HEK293T (cell line): ENCODE data around the gene BCAS1.

Experiments used
- ARNT ChIP-seq: fragments of 450-650 bp; IDR thresholded peaks from 2 replicates; pipeline ENCODE4 v1.6.1; 2017; ENCODE audit warnings: mild to moderate bottlenecking
- BHLHE40 ChIP-seq: fragments of 450-650 bp; IDR thresholded peaks from 2 replicates; pipeline ENCODE4 v1.6.1; 2016; ENCODE audit warnings: mild to moderate bottlenecking, moderate library complexity, borderline replicate concordance
- CTBP1 ChIP-seq: fragments of 450-650 bp; IDR thresholded peaks from 2 replicates; pipeline ENCODE4 v1.6.1; 2016; ENCODE audit warnings: borderline replicate concordance
- FOXM1 ChIP-seq: fragments of 450-650 bp; IDR thresholded peaks from 2 replicates; pipeline ENCODE4 v1.6.1; 2017; ENCODE audit warnings: mild to moderate bottlenecking, borderline replicate concordance
- L3MBTL2 ChIP-seq: fragments of 450-650 bp; conservative IDR thresholded peaks from 2 replicates; pipeline ENCODE4 v1.6.1; 2016; ENCODE audit warnings: mild to moderate bottlenecking
- LEF1 ChIP-seq: fragments of 450-650 bp; IDR thresholded peaks from 2 replicates; pipeline ENCODE4 v1.6.1; 2017; ENCODE audit warnings: mild to moderate bottlenecking, borderline replicate concordance
- SP1 ChIP-seq: fragments of 450-650 bp; IDR thresholded peaks from 2 replicates; pipeline ENCODE4 v1.6.1; 2017
- TARDBP ChIP-seq: fragments of 450-650 bp; IDR thresholded peaks from 2 replicates; pipeline ENCODE4 v1.6.1; 2016
- ZNF384 ChIP-seq: fragments of 450-650 bp; IDR thresholded peaks from 2 replicates; pipeline ENCODE4 v1.6.1; 2016
- TF ChIP-seq, protein P1 (sequence below): fragments of 450-650 bp; IDR thresholded peaks from 2 replicates; pipeline ENCODE4 v1.6.1; 2016

DNA sequence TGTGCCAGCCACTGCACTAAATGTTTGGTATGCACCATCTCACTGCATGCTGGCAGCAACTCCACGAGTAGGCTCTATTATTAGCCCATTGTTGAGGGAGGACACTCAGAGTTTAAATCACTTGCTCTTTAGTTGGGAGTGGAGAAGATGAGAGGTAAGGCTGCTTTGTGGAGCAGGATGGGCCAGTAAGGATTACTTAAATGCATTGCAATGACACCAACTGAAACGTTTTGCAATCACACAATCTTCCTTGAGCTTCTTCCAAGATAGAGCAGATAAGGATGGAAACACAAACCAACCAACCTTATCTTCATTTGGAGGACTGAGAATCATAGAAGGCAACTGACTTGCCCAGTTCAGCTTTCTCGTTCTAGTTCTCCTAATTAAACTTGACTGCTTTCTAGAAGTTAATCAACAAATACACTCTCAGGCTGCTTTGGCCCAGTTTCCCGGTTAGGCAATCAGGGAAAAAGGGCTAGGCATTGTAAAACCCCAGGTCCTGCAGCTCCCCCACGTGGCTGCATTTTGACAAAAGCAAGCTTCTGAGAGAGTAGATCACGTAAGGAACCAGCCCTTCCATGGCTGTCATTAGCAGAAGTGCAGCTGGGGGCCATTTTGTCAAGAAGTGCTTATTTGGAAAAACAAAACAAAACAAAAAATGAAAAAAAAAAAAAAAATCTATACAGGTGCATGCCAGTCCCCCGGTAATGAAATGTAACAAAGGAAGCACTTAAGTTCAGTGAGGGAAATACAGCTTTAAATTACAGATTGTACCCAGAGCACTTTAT, 130.6 kb downstream of the BCAS1 start:
- peak; percentile 49; the same call in 1 of the 2 replicates for TF ChIP-seq ZNF384
- no peak for TF ChIP-seq LEF1
- TF ChIP-seq CTBP1: no peak
- no peak for TF ChIP-seq TARDBP
- TF ChIP-seq FOXM1: no peak
- TF ChIP-seq L3MBTL2: no peak
- no peak for TF ChIP-seq ARNT
- no peak for TF ChIP-seq BHLHE40
- TF ChIP-seq, protein P1, sequence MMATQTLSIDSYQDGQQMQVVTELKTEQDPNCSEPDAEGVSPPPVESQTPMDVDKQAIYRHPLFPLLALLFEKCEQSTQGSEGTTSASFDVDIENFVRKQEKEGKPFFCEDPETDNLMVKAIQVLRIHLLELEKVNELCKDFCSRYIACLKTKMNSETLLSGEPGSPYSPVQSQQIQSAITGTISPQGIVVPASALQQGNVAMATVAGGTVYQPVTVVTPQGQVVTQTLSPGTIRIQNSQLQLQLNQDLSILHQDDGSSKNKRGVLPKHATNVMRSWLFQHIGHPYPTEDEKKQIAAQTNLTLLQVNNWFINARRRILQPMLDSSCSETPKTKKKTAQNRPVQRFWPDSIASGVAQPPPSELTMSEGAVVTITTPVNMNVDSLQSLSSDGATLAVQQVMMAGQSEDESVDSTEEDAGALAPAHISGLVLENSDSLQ: peak; percentile 46; the same call in 1 of the 2 replicates
- no peak for TF ChIP-seq SP1
